Islet of Langerhans (tissue), 1 donor: ENCODE data around the gene MAPK8IP2.

Source experiments
- FAIRE-seq: peaks from one replicate; lab custom pipeline; 2011; peaks lifted over from hg19 to GRCh38; lab: Jason Lieb, UNC

MAPK8IP2 gene

DNA sequence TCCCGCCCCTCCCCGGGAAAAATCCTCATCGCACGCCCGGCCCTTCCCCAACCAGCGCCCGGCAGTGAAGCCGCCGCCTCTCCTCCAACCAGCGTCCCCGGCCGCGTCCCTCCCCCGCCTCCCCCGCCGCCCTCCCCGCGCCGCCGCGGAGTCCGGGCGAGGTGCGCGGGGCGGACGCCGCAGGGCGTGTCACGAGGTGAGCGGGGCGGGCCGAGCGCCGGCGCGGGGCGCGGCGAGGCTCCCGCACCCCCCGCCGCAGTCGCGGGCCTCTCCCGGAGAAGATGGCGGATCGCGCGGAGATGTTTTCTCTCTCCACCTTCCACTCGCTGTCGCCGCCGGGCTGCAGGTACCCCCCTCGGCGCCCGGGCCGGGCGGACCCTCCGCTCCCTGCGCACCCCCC is at the start of gene MAPK8IP2:
Gene MAPK8IP2 (plus strand): TSS at position 256 of the 400 bp plus-strand sequence. CDS start 26 bp downstream, at position 282.
- no peak for FAIRE-seq

DNA sequence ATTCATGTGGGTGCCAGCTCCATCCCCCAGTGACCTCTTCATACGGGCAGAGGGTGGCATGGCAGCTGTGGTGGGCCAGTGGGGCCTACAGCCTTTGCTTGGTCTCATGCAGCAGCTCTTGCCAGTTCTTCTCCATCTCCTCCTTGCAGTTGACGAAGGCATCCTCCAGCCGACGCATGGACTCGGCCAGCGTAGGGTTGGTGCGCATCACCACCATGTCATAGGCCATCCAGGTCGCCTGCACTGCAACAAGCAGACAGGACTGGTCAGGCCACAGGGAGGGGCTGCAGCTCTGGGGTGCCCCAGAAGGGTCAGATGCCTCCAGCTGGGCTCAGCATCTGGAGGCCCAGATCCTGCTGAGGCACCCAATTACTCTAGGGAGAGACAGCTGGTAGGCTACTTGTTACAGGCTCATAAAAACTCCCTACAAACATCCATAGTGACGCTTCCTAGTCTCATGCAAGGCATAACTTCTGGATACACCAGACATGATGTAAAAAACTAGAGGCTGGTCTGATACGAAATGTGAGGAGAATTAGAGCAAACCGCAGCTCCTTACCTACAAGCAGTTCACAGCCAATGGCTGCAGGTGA is 49.3 kb upstream of the MAPK8IP2 start:
- no peak for FAIRE-seq

DNA sequence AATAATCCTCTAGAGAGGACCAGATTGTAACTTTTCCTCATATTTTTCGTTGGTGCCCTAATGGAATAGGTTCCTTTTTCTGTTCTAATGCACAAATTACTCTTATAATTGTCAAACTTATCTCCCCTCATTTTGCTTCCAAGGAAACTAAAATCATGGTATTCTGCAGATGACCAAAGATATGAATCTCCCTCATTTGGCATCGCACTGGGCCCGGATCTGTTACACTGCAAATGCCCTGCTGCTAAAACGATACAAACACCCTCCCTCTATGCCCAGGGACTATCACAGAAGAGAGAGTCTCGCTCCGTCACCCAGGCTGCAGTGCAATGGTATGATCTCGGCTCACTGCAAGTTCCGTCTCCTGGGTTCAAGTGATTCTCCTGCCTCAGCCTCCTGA is 47.3 kb upstream of the MAPK8IP2 start:
- FAIRE-seq: no peak

DNA sequence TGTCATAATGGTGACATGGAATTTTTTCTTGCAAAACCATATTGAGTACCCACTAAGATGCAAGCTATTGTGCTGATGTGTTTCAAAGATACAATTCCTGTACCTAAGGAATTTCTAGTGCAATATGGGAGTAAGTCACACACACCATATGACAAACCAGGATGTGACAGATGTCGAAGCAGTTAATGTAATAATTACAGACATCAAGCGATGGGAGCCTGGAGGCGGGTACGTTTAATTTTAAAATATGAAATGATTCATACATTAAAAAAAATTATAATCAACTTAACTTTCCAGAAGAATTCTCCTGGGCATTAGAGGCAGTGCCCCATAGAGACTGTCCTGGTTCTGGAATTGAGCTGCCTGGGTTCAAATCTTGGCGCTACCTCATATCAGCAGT is 43.9 kb upstream of the MAPK8IP2 start:
- no peak for FAIRE-seq

DNA sequence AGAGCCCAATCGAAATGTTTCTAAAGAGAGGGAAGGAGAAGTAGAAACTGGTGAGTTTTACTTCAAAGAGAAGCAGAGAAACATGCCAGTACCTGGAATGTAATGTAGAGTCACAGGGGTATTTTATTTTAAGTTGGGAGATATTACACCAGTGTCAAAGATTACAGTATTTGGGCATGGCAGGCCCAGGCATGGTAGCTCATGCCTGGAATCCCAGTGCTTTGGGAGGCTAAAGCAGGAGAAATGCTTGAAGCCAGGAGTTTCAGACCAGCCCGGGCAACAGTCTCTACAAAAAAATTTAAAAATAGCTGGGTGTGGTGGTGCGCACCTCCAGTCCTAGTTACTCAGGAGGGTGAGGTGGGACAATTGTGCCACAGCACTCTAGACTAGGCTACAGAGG is 40.6 kb upstream of the MAPK8IP2 start:
- FAIRE-seq: no peak

DNA sequence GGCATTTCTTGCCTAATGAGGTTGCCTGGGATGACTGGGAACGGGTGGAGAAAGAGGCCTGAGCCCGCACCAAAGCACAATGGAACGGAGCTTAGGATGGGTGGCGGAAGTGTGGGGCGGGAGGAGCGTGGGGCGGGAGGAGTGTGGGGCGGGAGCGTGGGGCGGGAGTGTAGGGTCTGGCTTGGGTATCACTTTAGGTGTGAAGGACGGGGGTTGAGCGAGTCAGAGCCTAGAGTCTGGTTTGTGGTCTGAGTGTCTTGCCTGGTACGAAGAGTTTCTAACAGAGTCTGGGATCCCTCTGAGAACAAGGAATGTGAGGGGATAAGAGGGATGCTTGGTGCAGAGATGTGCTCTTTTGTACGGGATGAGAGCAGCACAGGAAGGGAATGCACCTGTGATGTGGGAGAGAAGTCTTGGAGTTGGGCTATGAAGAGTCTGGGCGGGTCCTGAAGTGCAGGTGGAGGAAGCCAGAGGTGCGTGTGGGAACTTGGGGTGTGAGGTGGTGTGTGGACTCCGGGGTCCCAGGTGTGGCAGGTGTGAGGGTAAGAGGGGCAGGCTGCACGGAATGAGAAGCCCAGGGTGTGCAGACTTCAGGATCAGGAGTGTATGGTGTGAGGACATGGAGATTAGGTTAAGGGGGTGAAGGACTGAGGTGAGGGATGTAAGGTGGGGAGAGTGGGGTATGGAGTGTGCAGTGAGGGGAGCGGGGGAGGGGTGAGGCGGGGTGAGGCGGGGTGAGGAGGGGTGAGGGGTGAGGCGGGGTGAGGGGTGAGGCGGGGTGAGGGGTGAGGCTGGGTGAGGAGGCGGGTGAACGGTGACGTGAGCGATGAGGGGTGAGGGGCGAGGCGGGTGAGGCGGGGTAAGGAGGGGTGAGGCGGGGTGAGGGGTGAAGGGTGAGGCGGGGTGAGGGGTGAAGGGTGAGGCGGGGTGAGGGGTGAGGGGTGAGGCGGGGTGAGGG is 38.9 kb upstream of the MAPK8IP2 start:
- no peak for FAIRE-seq

DNA sequence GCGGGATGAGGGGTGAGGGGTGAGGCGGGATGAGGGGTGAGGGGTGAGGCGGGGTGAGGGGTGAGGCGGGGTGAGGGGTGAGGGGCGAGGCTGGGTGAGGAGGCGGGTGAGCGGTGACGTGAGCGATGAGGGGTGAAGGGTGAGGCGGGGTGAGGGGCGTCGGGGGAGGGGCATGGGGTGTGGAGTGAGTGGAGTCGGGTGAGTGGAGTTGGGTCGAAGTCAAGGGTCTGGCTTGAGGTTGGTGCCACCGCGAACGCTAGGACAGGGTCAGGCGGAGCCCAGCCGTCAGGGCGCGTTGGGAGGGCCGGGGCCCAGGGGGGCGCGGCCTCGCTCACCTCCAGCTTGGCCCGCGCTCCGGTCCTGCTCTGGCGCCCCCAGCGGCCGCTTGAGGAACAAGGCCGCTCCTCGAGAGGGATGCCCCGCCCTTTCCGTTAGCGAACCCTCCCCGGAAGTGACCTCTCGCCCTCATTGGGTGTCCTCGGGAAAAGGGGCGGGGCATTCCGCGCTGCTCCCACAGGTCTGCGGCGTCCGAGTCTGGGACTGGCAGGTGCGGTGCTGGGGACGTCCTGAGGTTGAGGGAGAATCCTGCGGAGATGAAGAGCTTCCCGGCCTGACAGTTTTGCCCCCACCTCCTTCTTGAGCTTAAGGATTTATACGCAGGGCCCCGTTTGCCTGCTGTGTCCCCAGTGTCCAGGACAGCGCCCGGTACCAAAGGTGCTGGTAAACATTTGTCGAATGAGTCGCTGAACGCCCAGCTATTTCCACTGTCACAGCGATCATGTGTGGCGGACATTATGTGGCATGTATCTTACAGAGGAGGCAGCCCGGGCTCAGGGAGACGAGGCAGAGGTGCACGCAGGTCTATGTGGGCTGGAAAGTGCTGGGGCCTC is 37.8 kb upstream of the MAPK8IP2 start, which contains the start of gene SYCE3:
Gene SYCE3 (minus strand): TSS at position 397 of the 890 bp plus-strand sequence. CDS start 6,514 bp downstream, outside the sequence.
- FAIRE-seq: no peak

DNA sequence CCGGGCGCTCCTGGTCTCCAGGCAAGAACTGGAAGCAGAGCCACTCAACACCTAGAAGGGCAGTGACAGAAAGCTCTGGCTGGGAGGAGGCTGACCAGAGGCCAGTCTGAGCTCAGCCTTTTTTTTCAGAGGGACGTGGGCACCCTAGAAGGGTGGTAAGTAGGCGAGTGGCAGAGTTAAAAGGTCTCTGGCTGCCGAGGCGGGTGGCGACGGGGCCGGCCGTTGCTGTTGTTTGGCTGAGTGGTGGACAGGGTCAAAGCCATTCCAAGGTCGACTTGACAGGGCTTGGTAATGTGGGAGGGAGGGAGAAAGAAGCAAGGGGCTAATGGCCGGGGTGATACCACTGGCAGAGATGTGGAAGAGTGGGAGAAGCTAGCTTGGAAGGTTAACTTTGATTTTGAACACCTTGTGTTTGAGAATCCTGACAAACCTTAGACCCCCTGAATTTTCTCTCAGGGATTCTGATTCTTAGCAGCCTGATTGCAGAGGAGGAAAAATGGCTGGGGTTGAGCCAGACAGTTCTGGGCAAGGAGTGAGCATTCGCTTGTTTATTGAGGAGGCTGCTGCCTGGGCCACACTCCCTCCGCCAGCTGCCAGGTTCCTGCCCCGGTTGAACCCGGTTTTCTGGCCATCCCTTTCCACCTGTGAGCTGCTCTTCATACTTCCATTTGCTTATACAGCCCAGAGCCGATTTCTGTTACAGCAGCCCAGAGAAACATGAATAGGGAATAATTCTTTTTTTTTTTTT is 37.0 kb upstream of the MAPK8IP2 start:
- no peak for FAIRE-seq

DNA sequence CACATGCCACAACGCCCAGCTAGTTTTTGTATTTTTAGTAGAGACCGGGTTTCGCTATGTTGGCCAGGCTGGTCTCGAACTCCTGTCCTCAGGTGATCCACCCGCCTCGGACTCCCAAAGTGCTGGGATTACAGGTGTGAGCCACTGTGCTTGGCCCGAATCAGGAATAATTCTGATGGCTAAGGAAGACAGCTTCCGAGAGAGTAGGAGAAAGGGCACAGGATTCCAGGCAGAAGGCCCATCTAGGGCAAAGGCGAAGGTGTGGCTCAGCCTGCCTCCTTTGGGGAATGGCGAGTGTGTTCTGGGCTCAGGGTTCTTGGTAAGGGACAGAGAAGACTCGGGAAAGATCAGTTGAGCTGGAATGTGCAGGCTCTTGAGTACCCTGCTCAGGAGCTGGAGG is 36.3 kb upstream of the MAPK8IP2 start:
- FAIRE-seq: no peak

DNA sequence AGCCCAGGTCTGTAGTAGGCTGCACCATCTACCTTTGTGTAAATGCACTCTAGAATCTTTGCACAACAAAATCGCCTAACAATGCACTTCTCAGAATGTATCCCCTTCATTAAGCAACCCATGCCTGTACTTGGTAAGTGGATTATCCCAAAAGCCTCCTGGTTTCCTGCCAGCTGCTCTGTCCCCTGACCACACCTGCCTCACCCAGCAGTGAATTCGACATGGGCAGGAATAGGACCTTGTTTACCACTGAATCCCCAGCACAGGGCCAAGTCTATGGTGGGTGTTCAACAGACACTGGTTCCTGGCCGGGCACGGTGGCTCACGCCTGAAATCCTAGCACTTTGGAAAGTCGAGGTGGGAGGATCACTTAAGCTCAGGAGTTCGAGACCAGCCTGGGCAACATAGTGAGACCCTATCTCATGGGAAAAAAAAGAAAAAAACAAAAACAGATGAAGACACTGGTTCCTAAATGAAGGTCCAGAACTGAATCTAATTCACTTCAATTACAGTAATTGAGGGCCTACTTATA is 32.8 kb upstream of the MAPK8IP2 start:
- no peak for FAIRE-seq

DNA sequence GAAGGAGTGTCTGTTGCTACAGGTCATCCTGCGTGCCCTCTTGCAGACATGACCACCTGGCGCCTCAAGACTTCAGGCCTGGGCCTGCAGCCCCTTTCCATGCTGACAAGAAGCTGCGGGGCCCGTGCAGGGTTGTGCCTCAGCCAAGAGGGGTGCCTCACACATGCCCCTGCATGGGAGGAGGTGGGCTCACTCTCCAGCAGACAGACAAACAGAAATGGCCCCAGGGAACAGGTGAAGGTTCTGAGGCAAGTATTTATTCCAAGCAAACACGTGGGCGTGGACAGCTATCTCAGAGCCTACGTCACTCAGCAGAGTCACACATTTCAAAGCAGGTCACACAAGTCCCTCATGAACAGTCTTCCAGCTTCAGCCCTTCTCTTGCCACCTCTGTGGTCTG is 32.0 kb upstream of the MAPK8IP2 start:
- FAIRE-seq: no peak

DNA sequence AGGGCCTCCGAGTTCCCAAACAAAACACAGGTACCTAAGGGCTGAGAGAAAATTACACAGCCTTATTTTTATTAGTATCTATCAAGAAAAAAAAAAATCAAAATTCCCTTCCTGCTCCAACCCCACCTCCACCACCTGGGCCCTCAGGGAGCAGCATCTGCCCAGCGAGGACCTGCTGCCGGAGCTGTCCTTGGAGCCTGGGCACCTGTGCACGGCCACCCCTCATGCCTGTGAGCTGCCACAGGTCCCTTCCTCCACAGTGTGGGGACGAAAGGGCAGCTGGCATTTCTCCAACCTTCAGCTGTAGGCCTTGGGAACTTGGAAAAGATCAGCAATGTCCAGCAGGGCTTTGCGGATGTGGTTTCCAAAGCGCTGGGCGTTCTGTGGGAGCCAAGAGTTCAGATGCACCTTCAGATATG is 31.5 kb upstream of the MAPK8IP2 start:
- FAIRE-seq: no peak

DNA sequence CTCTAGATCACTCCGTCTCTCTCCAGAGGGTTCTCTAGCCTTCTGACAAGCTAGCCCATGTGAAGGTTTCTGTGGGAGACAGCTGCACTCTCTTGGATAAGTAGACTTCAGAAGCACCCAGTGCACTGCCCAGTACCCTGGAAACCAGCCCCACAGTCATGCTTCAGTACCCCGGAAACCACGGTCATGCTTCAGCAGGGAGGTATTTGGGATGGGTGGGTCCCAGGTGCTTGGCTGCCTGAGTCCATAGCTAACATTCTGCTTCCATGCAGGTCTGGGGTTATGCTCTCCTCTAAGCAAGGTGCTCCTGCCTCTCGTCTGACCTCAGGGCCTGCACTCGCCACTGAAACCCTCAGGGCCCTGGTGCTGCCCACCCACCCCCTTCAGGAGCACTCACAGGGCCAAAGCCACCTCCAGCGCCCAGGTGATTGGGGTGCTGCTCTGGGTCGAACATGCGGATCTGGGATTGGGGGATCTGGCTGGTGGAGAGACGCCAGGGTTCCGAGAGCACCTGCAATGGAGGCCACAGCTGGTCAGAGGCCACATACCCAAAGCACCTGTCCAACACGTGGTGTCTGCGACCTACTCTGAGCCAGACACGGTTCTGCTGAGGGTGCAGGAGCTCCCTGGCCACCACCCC is 30.6 kb upstream of the MAPK8IP2 start:
- FAIRE-seq: no peak

DNA sequence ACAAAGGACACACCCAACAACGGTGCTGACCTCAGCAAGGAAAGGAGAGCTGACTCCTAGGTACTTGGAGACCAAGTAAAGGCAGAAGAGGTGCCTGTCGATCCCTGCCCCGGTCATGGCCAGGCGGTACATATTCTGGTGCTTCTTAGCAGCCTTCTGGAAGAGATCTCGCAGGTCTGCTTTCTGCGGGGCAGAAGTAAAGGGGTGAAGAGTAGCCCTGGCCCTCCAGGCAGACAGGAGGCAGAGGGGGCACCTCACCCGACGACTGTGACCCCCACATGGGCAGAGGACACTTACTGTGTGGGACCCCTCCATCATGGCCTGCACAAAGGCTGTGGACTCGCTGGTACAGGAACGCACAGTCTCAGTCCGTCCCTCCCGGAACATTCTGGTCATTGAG is 29.7 kb upstream of the MAPK8IP2 start:
- FAIRE-seq: no peak

DNA sequence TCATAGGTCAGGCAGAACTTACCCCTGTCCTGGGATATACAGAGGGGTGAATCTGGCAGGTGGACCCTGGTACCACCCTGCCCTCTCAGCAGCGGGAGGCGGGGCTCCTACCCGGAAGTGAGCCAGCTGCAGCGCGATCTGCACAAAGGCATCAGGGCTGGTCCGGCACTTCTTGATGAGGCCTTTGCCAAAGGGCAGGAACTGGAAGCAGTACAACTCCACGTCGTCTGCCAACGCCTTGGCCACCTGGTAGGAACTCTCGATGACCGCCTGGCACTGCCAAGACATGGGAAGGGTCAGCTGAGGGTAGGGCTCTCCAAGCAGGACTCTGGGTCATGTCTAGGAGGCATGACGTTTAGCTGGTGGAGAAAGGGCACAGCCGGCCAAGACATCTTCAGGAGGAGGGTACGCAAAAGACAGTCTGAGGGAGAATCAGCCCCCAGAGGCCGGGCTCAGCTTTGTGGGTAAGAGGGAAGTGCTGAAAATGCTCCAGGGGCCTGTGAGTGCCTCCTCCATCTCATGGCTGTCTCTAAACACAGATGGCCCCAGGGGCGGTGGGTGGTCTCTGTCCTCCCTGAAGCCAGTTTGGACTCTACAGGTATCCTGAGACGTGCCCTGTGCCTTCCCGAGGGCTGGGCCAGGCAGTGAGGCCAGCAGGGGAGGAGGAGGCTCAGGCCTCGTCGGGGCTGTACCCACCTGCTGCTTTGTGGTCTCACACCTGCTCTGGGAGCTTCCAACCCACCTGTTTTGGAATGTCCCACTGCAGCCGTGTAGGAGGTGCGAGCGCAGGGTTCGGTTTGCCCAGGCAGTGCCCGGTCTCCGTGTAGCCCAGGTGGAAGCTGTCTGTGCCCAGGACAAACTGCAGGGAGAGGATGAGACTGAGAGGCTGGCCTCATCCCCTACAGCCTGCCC is 29.1 kb upstream of the MAPK8IP2 start:
- FAIRE-seq: no peak

DNA sequence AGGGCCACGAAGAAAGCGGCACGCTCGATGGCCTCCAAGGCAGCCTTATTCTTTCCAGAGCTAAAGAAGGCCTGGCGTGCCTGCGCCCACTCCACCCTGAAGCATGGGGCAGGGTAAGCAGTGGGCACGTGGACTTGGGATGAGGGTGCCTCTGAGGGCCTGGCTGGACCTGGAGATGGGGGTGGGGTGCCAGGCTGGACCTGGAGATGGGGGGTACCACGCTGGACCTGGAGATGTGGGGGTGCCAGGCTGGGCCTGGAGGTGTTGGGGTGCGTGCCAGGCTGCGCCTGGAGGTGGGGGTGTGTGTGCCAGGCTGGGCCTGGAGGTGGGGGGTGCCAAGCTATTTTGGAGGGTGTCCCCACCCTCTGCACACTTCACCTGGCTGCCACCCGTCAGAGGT is 27.6 kb upstream of the MAPK8IP2 start:
- FAIRE-seq: no peak

DNA sequence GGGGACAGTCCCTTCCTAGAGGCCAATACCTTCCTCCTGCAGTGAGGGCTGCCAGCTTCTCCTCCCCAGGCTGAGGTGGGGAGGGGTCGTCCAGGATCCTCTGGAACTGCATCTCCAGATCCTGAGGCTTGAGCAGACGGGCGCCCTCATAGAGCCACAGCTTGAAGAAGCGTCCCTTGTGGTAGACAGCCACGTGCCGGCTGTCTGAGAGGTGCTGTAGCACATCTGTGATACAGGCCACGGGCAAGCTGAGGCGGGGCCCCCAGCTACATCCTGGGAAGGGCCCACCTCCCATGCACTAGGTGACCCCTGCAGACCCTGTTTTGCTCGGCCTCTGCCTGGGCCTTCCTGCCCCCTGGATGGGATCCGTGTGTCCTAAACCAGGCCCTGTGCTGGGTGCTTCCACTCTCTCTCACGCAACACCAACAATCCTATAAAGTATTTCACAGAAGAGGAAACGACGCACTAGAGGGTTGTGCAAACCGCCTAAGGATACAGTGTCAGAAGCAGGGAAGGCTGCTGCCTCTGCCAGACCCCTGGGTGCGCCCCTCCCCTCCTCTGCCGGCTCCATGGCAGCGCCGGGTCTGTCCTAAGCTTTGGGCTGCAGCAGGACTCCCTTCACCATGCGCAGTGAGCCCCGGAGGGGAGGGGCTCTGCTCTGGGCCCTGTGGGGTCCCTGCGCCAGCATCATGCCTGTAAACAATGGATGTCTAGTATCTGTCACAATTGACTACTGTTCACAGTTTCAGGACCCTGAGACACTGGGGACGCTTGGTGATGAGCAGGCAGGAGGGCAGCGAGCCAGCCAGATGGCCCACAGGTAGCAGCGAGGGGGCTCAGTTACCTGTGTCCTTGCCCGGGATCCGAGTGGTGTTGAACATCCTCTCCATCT is 26.9 kb upstream of the MAPK8IP2 start:
- FAIRE-seq: no peak

DNA sequence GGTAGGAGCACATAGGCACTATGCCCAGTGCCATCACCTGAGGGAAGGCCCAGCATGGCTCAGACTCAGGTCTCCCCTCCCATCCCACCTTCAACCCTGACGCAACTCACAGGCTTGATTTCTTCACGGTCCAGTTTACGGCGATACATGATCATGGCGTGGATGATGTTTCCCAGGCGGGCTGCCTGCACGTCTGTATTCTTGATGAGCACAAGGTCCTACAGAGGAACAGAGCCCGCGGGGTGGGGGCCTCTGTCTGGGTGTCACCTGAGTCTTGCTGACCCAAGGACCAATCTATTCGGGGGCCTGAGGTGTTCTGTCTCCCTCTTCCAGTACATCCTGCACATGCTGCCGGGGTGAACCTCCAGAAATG is 26.2 kb upstream of the MAPK8IP2 start:
- FAIRE-seq: no peak

DNA sequence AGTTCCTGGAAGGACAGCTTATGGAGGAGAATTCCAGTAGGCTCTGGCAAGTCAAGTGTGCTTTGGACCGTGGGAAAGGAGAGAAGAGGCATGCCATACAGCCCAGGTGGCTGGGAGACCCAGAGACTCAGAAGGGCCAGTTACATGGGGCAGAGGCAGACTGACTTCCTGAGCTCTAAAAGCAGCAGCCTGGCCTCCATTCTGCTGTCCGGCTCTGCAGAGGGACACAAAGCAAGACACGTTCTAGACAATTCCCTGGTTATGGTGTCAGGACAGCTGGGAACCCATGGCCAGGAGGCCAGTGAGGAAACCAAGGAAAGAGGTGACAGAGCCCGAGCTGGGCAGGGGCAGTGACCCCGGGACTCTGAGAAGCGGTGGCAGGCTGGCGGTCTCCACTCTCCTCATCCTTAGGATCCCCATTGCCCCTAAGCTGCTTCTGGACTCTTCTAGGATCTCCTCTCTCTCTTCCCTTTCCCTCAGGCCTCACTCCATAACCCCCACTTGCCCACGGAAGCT is 25.1 kb upstream of the MAPK8IP2 start:
- FAIRE-seq: no peak
